Gastroesophageal sphincter (tissue), 3 donors: ENCODE data around the gene CRIP2.

Experiments
- EP300 ChIP-seq: sonication (generic); formaldehyde crosslinking; IDR thresholded peaks from one replicate; pipeline ENCODE4 v1.6.1; 2017; ENCODE audit warnings: antibody characterized with exemption, mild to moderate bottlenecking
- POLR2A ChIP-seq, 2 donors: fragments of 450-650 bp; IDR thresholded peaks; one replicate each; pipeline ENCODE4 v1.6.1; 2017; ENCODE audit warnings: antibody characterized with exemption in 2 of 2, mild to moderate bottlenecking in 2 of 2, moderate library complexity in 1 of 2
- POLR2AphosphoS5 ChIP-seq: sonication (generic); formaldehyde crosslinking; IDR thresholded peaks from one replicate; pipeline ENCODE4 v1.6.1; 2017; ENCODE audit warnings: antibody characterized with exemption
- TF ChIP-seq, protein P1 (sequence below), 4 experiments: fragments of 200-600 bp in 2 of 4; fragments of 450-650 bp in 2 of 4; sonication (generic) in 1 of 4; IDR thresholded peaks; one replicate each; pipeline ENCODE4 v1.5.1; 2017 to 2019; ENCODE audit warnings: antibody characterized with exemption in 4 of 4, mild to moderate bottlenecking in 2 of 4, moderate library complexity in 2 of 4

- TF ChIP-seq, protein P1, sequence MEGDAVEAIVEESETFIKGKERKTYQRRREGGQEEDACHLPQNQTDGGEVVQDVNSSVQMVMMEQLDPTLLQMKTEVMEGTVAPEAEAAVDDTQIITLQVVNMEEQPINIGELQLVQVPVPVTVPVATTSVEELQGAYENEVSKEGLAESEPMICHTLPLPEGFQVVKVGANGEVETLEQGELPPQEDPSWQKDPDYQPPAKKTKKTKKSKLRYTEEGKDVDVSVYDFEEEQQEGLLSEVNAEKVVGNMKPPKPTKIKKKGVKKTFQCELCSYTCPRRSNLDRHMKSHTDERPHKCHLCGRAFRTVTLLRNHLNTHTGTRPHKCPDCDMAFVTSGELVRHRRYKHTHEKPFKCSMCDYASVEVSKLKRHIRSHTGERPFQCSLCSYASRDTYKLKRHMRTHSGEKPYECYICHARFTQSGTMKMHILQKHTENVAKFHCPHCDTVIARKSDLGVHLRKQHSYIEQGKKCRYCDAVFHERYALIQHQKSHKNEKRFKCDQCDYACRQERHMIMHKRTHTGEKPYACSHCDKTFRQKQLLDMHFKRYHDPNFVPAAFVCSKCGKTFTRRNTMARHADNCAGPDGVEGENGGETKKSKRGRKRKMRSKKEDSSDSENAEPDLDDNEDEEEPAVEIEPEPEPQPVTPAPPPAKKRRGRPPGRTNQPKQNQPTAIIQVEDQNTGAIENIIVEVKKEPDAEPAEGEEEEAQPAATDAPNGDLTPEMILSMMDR (IDR thresholded peaks at IDR 0.05) = no peak
- TF ChIP-seq POLR2AphosphoS5 = no peak
- TF ChIP-seq POLR2A (IDR thresholded peaks at IDR 0.05) = no peak
- TF ChIP-seq EP300 = no peak
Observed at GRCh38 chr14:105490267-105490571, 15.6 kb downstream of the CRIP2 start.
